Neural progenitor cell (in vitro differentiated cells): ENCODE data around the gene ABRACL. TPM values are rescaled to one million over a fixed set of nuclear protein-coding genes. Genes with fewer than 3 reads are reported as not detected.
"Not testable (repeated sequence)": the region's sequence is repeated elsewhere in the genome, so short reads cannot be mapped to it uniquely, and the experiment has no call there.

ENCODE experiments used
- DNase-seq: peaks from one replicate; pipeline ENCODE4 v3.0.0-alpha.2; 2016; ENCODE audit warnings: low spot score
- H2AFZ ChIP-seq: fragments of 200-600 bp; sonication (generic); replicated peaks from 2 replicates; pipeline ENCODE4 v1.6.1; 2016; ENCODE audit warnings: antibody characterized with exemption
- H3F3A ChIP-seq: fragments of 200-600 bp; sonication (generic); 2 replicates; pipeline ENCODE4 v1.6.1; 2016; ENCODE audit warnings: antibody characterized with exemption, low read depth
- H3K27ac ChIP-seq: fragments of 200-600 bp; sonication (generic); 2 replicates; pipeline ENCODE4 v1.5.1; 2016; ENCODE audit warnings: mild to moderate bottlenecking
- H3K27me3 ChIP-seq: fragments of 200-600 bp; sonication (generic); 2 replicates; pipeline ENCODE4 v1.6.1; 2016; ENCODE audit warnings: mild to moderate bottlenecking, moderate library complexity
- H3K36me3 ChIP-seq: fragments of 200-600 bp; sonication (generic); 2 replicates; pipeline ENCODE4 v1.5.1; 2016
- H3K4me1 ChIP-seq: fragments of 200-600 bp; sonication (generic); 2 replicates; pipeline ENCODE4 v1.6.1; 2016; ENCODE audit warnings: mixed run types
- H3K4me2 ChIP-seq: fragments of 200-600 bp; sonication (generic); 2 replicates; pipeline ENCODE4 v1.6.1; 2016
- H3K4me3 ChIP-seq: fragments of 200-600 bp; sonication (generic); 2 replicates; pipeline ENCODE4 v1.5.1; 2016
- H3K79me2 ChIP-seq: fragments of 200-600 bp; sonication (generic); 2 replicates; pipeline ENCODE4 v1.6.1; 2016; ENCODE audit warnings: low read depth
- H3K9ac ChIP-seq: fragments of 200-600 bp; sonication (generic); 2 replicates; pipeline ENCODE4 v1.6.1; 2016
- H3K9me3 ChIP-seq: fragments of 200-600 bp; sonication (generic); 2 replicates; pipeline ENCODE4 v1.5.1; 2016; ENCODE audit warnings: low read depth
- H4K20me1 ChIP-seq: fragments of 200-600 bp; sonication (generic); 2 replicates; pipeline ENCODE4 v1.6.1; 2016; ENCODE audit warnings: low read depth
- H3K27ac Mint-ChIP-seq: 3 replicates; pipeline ENCODE4 v1.8.0; 2021; ENCODE audit warnings: mixed read lengths
- H3K27me3 Mint-ChIP-seq: 2 replicates; pipeline ENCODE4 v1.8.0; 2022; ENCODE audit warnings: low read depth, mild to moderate bottlenecking, inconsistent platforms, moderate library complexity, mixed read lengths; ENCODE audit not compliant: insufficient read depth
- H3K36me3 Mint-ChIP-seq: 3 replicates; pipeline ENCODE4 v1.8.0; 2021; ENCODE audit warnings: mixed read lengths
- H3K4me1 Mint-ChIP-seq: 3 replicates; pipeline ENCODE4 v1.8.0; 2021; ENCODE audit warnings: mixed read lengths
- H3K4me3 Mint-ChIP-seq: 3 replicates; pipeline ENCODE4 v1.8.0; 2021; ENCODE audit warnings: mild to moderate bottlenecking, moderate library complexity, mixed read lengths
- H3K9me3 Mint-ChIP-seq: 3 replicates; pipeline ENCODE4 v1.8.0; 2020; ENCODE audit warnings: mixed read lengths
- EZH2 ChIP-seq: fragments of 200-600 bp; sonication (generic); IDR thresholded peaks from 2 replicates; pipeline ENCODE4 v1.6.1; 2017; ENCODE audit warnings: antibody characterized with exemption, mild to moderate bottlenecking, moderate library complexity
- EZH2phosphoT487 ChIP-seq: fragments of 200-600 bp; sonication (generic); IDR thresholded peaks from 2 replicates; pipeline ENCODE4 v1.6.1; 2017; ENCODE audit warnings: antibody characterized with exemption
- total RNA-seq: library from RNA; depleted of rRNA; stranded (reverse); fragments of >200 nt; gene quantifications from 2 replicates; pipeline ENCODE4 v1.2.3, GENCODE V29; 2015; ENCODE audit warnings: low replicate concordance
- TF ChIP-seq, protein P1 (sequence below): fragments of 200-600 bp; sonication (generic); IDR thresholded peaks from 2 replicates; pipeline ENCODE4 v1.5.1; 2017; ENCODE audit warnings: antibody characterized with exemption, mild to moderate bottlenecking

Gene ABRACL
- total RNA-seq, 1 donor from 2014 or later = 242 TPM

DNA sequence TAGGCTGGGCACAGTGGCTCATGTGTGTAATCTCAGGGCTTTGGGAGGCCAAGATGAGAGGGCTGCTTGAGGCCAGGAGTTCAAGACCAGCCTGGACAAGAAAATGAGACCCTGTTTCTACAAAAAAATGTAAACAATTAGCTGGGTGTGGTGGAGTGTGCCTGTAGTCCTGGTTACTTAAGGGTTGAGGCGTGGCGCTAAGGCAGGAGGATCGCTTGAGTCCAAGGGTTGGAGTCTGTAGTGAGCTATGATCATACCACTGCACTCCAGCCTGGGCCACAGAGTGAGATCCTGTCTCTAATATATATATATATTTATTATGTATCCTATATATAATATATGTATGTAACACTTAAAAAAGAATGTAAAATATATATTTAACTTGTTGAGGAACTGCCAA lies 7.9 kb upstream of the ABRACL start:
- H3K79me2 ChIP-seq = no peaks in the 10 kb centered on the region
- H3K4me1 Mint-ChIP-seq = peaks cover 14% of the 10 kb centered on the region
- H3K36me3 ChIP-seq = no peaks in the 10 kb centered on the region
- no peaks in the 10 kb centered on the region for H3K9me3 ChIP-seq
- H3K9ac ChIP-seq = no peak overlapping the region
- no peak overlapping the region for H3K4me3 ChIP-seq
- no peak for DNase-seq
- no peaks in the 10 kb centered on the region for H3K27me3 ChIP-seq
- no peak overlapping the region for H3K4me3 Mint-ChIP-seq
- H3K36me3 Mint-ChIP-seq = no peaks in the 10 kb centered on the region
- no peak overlapping the region for H2AFZ ChIP-seq
- H3K4me2 ChIP-seq = no peak overlapping the region
- no peaks in the 10 kb centered on the region for H4K20me1 ChIP-seq
- peaks cover 2% of the 10 kb centered on the region for H3K27me3 Mint-ChIP-seq
- no peak for TF ChIP-seq EZH2
- H3K27ac Mint-ChIP-seq = no peak overlapping the region
- H3F3A ChIP-seq = peaks cover 11% of the 10 kb centered on the region
- peaks cover 15% of the 10 kb centered on the region for H3K4me1 ChIP-seq
- no peak overlapping the region for H3K27ac ChIP-seq
- no peaks in the 10 kb centered on the region for H3K9me3 Mint-ChIP-seq

DNA sequence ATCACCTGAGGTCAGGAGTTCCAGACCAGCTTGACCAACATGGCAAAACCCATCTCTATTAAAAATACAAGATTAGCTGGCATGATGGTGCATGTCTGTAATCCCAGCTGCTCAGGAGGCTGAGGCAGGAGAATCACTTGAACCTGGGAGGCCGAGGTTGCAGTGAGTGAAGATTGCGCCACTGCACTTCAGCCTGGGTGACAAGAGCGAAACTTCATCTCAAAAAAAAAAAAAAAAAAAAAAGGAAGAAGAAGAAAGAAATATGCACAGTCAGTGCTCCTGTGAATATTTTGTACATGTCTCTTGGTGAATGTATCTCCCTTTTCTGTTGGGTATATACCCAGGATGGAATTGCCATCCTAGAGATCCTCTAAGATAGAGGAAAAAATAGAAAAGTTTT lies 3.1 kb upstream of the ABRACL start:
- peaks cover 12% of the 10 kb centered on the region for H3K4me1 ChIP-seq
- not testable (repeated sequence) for H4K20me1 ChIP-seq, H3K9ac ChIP-seq

DNA sequence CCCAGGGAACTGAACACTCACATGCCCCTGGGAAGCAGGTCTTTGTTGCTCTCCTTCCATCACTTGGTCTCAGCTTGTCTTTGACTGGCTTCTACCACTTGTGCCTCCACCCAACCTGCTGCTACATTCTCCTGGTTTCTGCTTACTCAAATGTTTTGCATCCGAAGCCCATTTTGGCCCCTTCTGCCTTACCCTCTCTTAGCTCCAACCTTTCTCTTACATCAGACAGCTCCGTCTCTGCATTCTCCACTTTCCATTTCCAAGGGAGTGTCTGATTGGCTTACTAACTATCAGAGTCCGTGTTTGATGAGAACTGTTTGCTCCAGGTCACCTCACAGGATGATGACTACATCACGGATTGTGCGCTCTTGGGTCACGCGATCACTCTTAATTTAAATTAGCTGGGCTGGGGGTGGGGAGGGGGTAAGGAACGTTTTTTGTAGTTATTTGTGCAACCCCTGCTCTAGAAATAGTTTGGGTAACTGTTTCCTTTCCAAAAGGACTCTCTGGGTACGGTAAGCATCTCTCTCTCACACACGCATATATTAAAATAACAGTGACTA lies 844 bp upstream of the ABRACL start:
- DNase-seq = peak; percentile 42
- Histone ChIP-seq H3F3A (peaks cover 25% of the 10 kb centered on the region), H3K79me2 (peaks cover 48% of the 10 kb centered on the region), H3K4me2 (peak overlapping the region; percentile 86), H3K4me3 (peak overlapping the region; percentile 88), H3K9me3 (no peaks in the 10 kb centered on the region), H3K4me1 (peaks cover 27% of the 10 kb centered on the region), H3K27ac (no peak overlapping the region), H4K20me1 (peaks cover 25% of the 10 kb centered on the region), H3K36me3 (no peaks in the 10 kb centered on the region), H3K27me3 (no peaks in the 10 kb centered on the region), H3K9ac (no peak overlapping the region), H2AFZ (peak overlapping the region; percentile 75)
- peak overlapping the region; percentile 95 for H3K4me3 Mint-ChIP-seq
- H3K4me1 Mint-ChIP-seq = peaks cover 13% of the 10 kb centered on the region
- H3K9me3 Mint-ChIP-seq = no peaks in the 10 kb centered on the region
- H3K36me3 Mint-ChIP-seq = no peaks in the 10 kb centered on the region
- no peak for TF ChIP-seq EZH2
- TF ChIP-seq EZH2phosphoT487 = no peak
- H3K27ac Mint-ChIP-seq = peak overlapping the region; percentile 38
- no peaks in the 10 kb centered on the region for H3K27me3 Mint-ChIP-seq

More for the DNA sequence above, 3.1 kb upstream of the ABRACL start:
- not testable (repeated sequence) for H3K27me3 Mint-ChIP-seq, H3K9me3 ChIP-seq, H2AFZ ChIP-seq, H3K4me2 ChIP-seq, H3K9me3 Mint-ChIP-seq, H3K27ac Mint-ChIP-seq, H3K27me3 ChIP-seq, H3K36me3 Mint-ChIP-seq, H3K4me3 Mint-ChIP-seq, H3K27ac ChIP-seq, H3K36me3 ChIP-seq, H3K4me3 ChIP-seq, DNase-seq
- H3K4me1 Mint-ChIP-seq = peaks cover 11% of the 10 kb centered on the region
- peaks cover 26% of the 10 kb centered on the region for H3K79me2 ChIP-seq
- H3F3A ChIP-seq = peaks cover 24% of the 10 kb centered on the region

DNA sequence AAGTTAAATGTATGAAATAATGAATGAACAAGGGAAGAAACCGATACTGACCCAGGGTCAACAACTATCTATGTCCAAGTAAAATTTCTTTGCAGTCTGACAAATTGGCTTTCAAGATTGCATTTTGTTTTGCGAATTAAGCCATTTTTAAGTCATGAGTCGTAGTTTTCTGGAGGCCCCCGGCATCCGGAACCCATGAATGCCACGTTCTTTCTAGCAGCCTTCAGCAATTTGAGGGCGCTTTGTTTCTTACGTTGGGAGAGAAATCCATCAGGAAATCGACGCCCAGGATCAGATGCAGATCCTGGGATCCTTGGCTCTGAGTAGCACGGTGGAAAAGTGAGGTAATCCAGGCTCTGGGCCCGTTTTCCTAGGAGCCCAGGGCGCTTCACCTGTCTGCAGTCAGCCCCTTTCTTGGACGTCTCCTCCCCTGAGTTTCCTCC lies 309 bp upstream of the ABRACL start:
- peaks cover 16% of the 10 kb centered on the region for H3K4me1 Mint-ChIP-seq
- no peaks in the 10 kb centered on the region for H3K9me3 Mint-ChIP-seq
- H3K4me2 ChIP-seq = peak overlapping the region; percentile 86
- H3K27me3 Mint-ChIP-seq = no peaks in the 10 kb centered on the region
- peak overlapping the region; percentile 75 for H2AFZ ChIP-seq
- peak overlapping the region; percentile 38 for H3K27ac Mint-ChIP-seq
- peaks cover 54% of the 10 kb centered on the region for H3K79me2 ChIP-seq
- peaks cover 2% of the 10 kb centered on the region for H3K36me3 Mint-ChIP-seq
- TF ChIP-seq, protein P1, sequence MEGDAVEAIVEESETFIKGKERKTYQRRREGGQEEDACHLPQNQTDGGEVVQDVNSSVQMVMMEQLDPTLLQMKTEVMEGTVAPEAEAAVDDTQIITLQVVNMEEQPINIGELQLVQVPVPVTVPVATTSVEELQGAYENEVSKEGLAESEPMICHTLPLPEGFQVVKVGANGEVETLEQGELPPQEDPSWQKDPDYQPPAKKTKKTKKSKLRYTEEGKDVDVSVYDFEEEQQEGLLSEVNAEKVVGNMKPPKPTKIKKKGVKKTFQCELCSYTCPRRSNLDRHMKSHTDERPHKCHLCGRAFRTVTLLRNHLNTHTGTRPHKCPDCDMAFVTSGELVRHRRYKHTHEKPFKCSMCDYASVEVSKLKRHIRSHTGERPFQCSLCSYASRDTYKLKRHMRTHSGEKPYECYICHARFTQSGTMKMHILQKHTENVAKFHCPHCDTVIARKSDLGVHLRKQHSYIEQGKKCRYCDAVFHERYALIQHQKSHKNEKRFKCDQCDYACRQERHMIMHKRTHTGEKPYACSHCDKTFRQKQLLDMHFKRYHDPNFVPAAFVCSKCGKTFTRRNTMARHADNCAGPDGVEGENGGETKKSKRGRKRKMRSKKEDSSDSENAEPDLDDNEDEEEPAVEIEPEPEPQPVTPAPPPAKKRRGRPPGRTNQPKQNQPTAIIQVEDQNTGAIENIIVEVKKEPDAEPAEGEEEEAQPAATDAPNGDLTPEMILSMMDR = no peak
- no peak for TF ChIP-seq EZH2
- no peak for TF ChIP-seq EZH2phosphoT487
- no peak overlapping the region for H3K9ac ChIP-seq
- peak overlapping the region; percentile 95 for H3K4me3 Mint-ChIP-seq
- peaks cover 31% of the 10 kb centered on the region for H4K20me1 ChIP-seq
- DNase-seq = peak; percentile 72
- peak overlapping the region; percentile 42 for H3K27ac ChIP-seq
- H3K9me3 ChIP-seq = no peaks in the 10 kb centered on the region
- H3K4me1 ChIP-seq = peaks cover 33% of the 10 kb centered on the region
- no peaks in the 10 kb centered on the region for H3K27me3 ChIP-seq
- no peaks in the 10 kb centered on the region for H3K36me3 ChIP-seq
- H3K4me3 ChIP-seq = peak overlapping the region; percentile 88
- H3F3A ChIP-seq = peaks cover 25% of the 10 kb centered on the region
